GM12878 (cell line): ENCODE data around the gene STAT3. TPM values are rescaled to one million over a fixed set of nuclear protein-coding genes. Genes with fewer than 3 reads are reported as not detected.

Source experiments
- ATAC-seq: fragments of 200-7000 bp; cut with Tn5 transposase; 3 replicates; pipeline ENCODE4 v1.9.1; 2020; ENCODE audit warnings: mild to moderate bottlenecking, moderate library complexity
- BruUV-seq: library from RNA; stranded (reverse); fragments of 400-500 nt; replicated peaks from 2 replicates; lab custom pipeline; 2021; lab: Mats Ljungman, UMichigan
- CTCF ChIA-PET: fragments of 300-600 bp; sonication (Branson Sonifier 250); formaldehyde crosslinking; extraction: SDS; loops from one replicate; lab custom pipeline; 2021; ENCODE audit warnings: inconsistent platforms; lab: Yijun Ruan, JAX
- POLR2A ChIA-PET: fragments of 350-600 bp; formaldehyde crosslinking; extraction: SDS; loops from one replicate; lab custom pipeline; 2021; ENCODE audit warnings: inconsistent platforms; lab: Charles Lee
- RAD21 ChIA-PET: fragments of 300-600 bp; sonication (Branson Sonifier 250); formaldehyde crosslinking; loops from one replicate; lab custom pipeline; 2023; ENCODE audit warnings: antibody characterized with exemption; ENCODE audit not compliant: unreplicated experiment; lab: Charles Lee
- SMC1A ChIA-PET: fragments of 300-600 bp; sonication (Branson Sonifier 250); formaldehyde crosslinking; loops from one replicate; lab custom pipeline; 2023; ENCODE audit not compliant: unreplicated experiment, uncharacterized antibody; lab: Charles Lee
- DNase-seq: peaks from one replicate; pipeline ENCODE4 v3.0.0-alpha.2; 2011; ENCODE audit warnings: low read depth, low spot score
- FAIRE-seq: peaks from 3 replicates; lab custom pipeline; 2011; peaks lifted over from hg19 to GRCh38; lab: Jason Lieb, UNC
- H2AFZ ChIP-seq: 2 replicates; pipeline ENCODE4 v1.6.0; 2011; ENCODE audit warnings: low read depth, low read length, control low read depth; ENCODE audit not compliant: control insufficient read depth
- H3K27ac ChIP-seq: 2 replicates; pipeline ENCODE4 v1.5.1; 2011; ENCODE audit warnings: control low read depth; ENCODE audit not compliant: control insufficient read depth, insufficient read depth
- H3K27me3 ChIP-seq, 2 experiments: replicated peaks in 1 of 2; 2 replicates each; pipeline versions ENCODE4 v1.6.0 to v1.6.1; 2011; ENCODE audit warnings: low read length in 1 of 2; ENCODE audit not compliant: control insufficient read depth in 2 of 2, insufficient read depth in 2 of 2
- H3K36me3 ChIP-seq, 2 experiments: 2 replicates each; pipeline ENCODE4 v1.5.1; 2011; ENCODE audit warnings: low read length in 1 of 2; ENCODE audit not compliant: control insufficient read depth in 2 of 2, insufficient read depth in 2 of 2
- H3K4me1 ChIP-seq: 2 replicates; pipeline ENCODE4 v1.6.1; 2011; ENCODE audit warnings: mild to moderate bottlenecking, low read length, moderate library complexity, mixed read lengths; ENCODE audit not compliant: control insufficient read depth, insufficient read depth
- H3K4me2 ChIP-seq: 2 replicates; pipeline ENCODE4 v1.6.0; 2011; ENCODE audit warnings: control low read depth; ENCODE audit not compliant: control insufficient read depth, insufficient read depth
- H3K4me3 ChIP-seq: fragments of 200-600 bp; sonication (generic); 2 replicates; pipeline ENCODE4 v1.5.1; 2016
- H3K79me2 ChIP-seq: 2 replicates; pipeline ENCODE4 v1.6.0; 2011; ENCODE audit warnings: low read length; ENCODE audit not compliant: control insufficient read depth, insufficient read depth
- H3K9ac ChIP-seq: 2 replicates; pipeline ENCODE4 v1.8.0; 2011; ENCODE audit warnings: low read length, control low read depth, mixed read lengths; ENCODE audit not compliant: control insufficient read depth, insufficient read depth
- H3K9me3 ChIP-seq: replicated peaks from 3 replicates; pipeline ENCODE4 v1.5.1; 2011; ENCODE audit warnings: mild to moderate bottlenecking, low read length; ENCODE audit not compliant: control insufficient read depth, insufficient read depth
- H4K20me1 ChIP-seq: 2 replicates; pipeline ENCODE4 v1.6.0; 2011; ENCODE audit not compliant: control insufficient read depth, insufficient read depth
- BMI1 ChIP-seq: fragments of 450-650 bp; IDR thresholded peaks from 2 replicates; pipeline ENCODE4 v1.6.1; 2016; ENCODE audit warnings: mild to moderate bottlenecking, moderate library complexity, borderline replicate concordance
- CHD2 ChIP-seq: IDR thresholded peaks from 2 replicates; pipeline ENCODE4 v1.6.1; 2011; ENCODE audit warnings: low read depth, low read length, improper control_type of control experiment, borderline replicate concordance
- JUND ChIP-seq: IDR thresholded peaks from 2 replicates; pipeline ENCODE4 v1.6.1; 2012; ENCODE audit warnings: low read depth, mild to moderate bottlenecking, low read length, improper control_type of control experiment, moderate library complexity
- NFIC ChIP-seq: IDR thresholded peaks from 2 replicates; pipeline ENCODE4 v1.6.1; 2012; ENCODE audit warnings: low read depth, mild to moderate bottlenecking, inconsistent platforms, low read length, moderate library complexity
- ZNF687 ChIP-seq: fragments of 450-650 bp; IDR thresholded peaks from 2 replicates; pipeline ENCODE4 v1.6.1; 2017; ENCODE audit warnings: mild to moderate bottlenecking, moderate library complexity
- WGBS: methylation state at CpG from one replicate; pipeline ENCODE4 v1.1.6; 2016; ENCODE audit warnings: low lambda C conversion rate; ENCODE audit not compliant: insufficient replicate concordance, insufficient coverage; ENCODE audit errors: missing lambda C conversion rate; 5-methylcytosine and 5-hydroxymethylcytosine counted together
- in situ Hi-C: fragments of 300-500 bp; cut with MboI; formaldehyde crosslinking; loops from 9 replicates; pipeline ENCODE4 v1.14.3; 2018; ENCODE audit warnings: mixed read lengths
- intact Hi-C: fragments of 100-400 bp; cut with micrococcal nuclease; formaldehyde crosslinking; loops from one replicate; pipeline ENCODE4 v1.14.2; 2022; ENCODE audit not compliant: unreplicated experiment
- polyA plus RNA-seq, 11 experiments: library from polyadenylated mRNA; depleted of rRNA in 4 of 11; unstranded in 6 of 11; stranded (reverse) in 5 of 11; fragments of >200 nt; fragmentation: Nextera tagmentation in 4 of 11; fragmentation: Illumina TruSeq in 1 of 11; extraction: Ambion mirVana in 4 of 11; extraction: Trizol in 1 of 11; gene quantifications; 1 replicate in 1 of 11; 2 replicates in 10 of 11; pipeline versions ENCODE4 v1.2.1 to v1.2.3, GENCODE V29; 2011 to 2016; ENCODE audit warnings: inconsistent platforms in 2 of 11, missing spikeins in 2 of 11, low read depth in 1 of 11
- total RNA-seq, 4 experiments: library from RNA; depleted of rRNA in 3 of 4; stranded (reverse); fragments of >200 nt in 3 of 4; fragmentation: Illumina TruSeq in 1 of 4; extraction: Trizol in 1 of 4; gene quantifications; 2 replicates each; pipeline versions ENCODE4 v1.2.1 to v1.2.3, GENCODE V29; 2013 to 2021
- TF ChIP-seq, protein P1 (sequence below): IDR thresholded peaks from 2 replicates; pipeline ENCODE4 v1.6.1; 2011; ENCODE audit warnings: low read depth, mild to moderate bottlenecking, low read length, moderate library complexity, borderline replicate concordance; ENCODE audit errors: extremely low read depth

STAT3 gene
- total and polyA plus RNA-seq, 10 of the 15 experiments (the other 5 are each of a cell fraction or from before 2014, with no cell fraction given): 18.4 to 96.4 (median 60.9) TPM

DNA sequence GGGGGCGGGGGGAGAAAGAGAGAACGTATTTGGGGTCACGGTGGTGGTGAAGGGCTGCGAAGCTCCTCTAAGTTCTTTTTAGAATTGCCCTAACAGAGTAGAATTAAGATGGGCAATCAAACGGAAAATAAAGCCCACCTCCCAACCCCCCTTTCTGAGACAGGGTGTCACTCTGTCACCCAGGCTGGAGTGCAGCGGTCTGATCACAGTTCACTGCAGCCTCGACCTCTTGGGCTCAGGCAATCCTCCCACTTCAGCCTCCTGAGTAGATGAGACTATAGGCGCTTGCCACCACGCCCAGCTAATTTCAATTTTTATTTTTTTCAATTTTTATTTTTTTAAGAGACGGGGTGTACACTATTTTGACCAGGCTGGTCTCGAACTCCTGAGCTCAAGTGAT lies 35.5 kb upstream of the STAT3 start:
- ATAC-seq: no peak
- Histone ChIP-seq H3K9ac (no peak overlapping the region), H3K27me3 (peaks cover 16 to 17% of the 10 kb centered on the region in 2 experiments; a peak in 3 of 4 replicates), H4K20me1 (no peaks in the 10 kb centered on the region), H3K27ac (no peak overlapping the region), H2AFZ (no peak overlapping the region), H3K79me2 (no peaks in the 10 kb centered on the region), H3K9me3 (no peaks in the 10 kb centered on the region), H3K36me3 (no peaks in the 10 kb centered on the region), H3K4me3 (no peak overlapping the region), H3K4me1 (peaks cover 5% of the 10 kb centered on the region; the same call in 1 of the 2 replicates), H3K4me2 (no peak overlapping the region)
- in situ Hi-C loops: no loop called here
- CTCF ChIA-PET: interaction anchor here (0.6 to 1.6 kb wide), 4 partner anchors 17 to 187 kb away, joined by 3 to 5 read pairs (median 3); no protein-coding TSS in a partner anchor
- SMC1A ChIA-PET: interaction anchor here (1.2 to 1.8 kb wide), 2 partner anchors 11 to 106 kb away, joined by 3 to 4 read pairs; no protein-coding TSS in a partner anchor
- BruUV-seq: no TSS peak
- no peak for TF ChIP-seq CHD2
- TF ChIP-seq, protein P1, sequence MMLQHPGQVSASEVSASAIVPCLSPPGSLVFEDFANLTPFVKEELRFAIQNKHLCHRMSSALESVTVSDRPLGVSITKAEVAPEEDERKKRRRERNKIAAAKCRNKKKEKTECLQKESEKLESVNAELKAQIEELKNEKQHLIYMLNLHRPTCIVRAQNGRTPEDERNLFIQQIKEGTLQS: no peak
- TF ChIP-seq JUND: no peak
- TF ChIP-seq BMI1: no peak
- TF ChIP-seq NFIC: no peak
- no peak for TF ChIP-seq ZNF687
- no peak for FAIRE-seq
- DNase-seq: no peak
- intact Hi-C loops: no loop called here
- POLR2A ChIA-PET: interaction anchor here (0.6 to 1.1 kb wide), 2 partner anchors 26 to 224 kb away, joined by 3 to 6 read pairs; no protein-coding TSS in a partner anchor
- RAD21 ChIA-PET: interaction anchor here (0.8 to 1.5 kb wide), 3 partner anchors 18 to 104 kb away, joined by 3 read pairs; no protein-coding TSS in a partner anchor
- WGBS: 43% methylated on average over 11 of the region's 11 CpGs
